Mesothelial cell of epicardium (in vitro differentiated cells): ENCODE data around the gene GLCE. TPM values are rescaled to one million over a fixed set of nuclear protein-coding genes. Genes with fewer than 3 reads are reported as not detected.

ENCODE experiments used
- DNase-seq, 2 experiments: peaks; one replicate each; pipeline ENCODE4 v3.0.0; 2021; ENCODE audit warnings: low spot score in 2 of 2; ENCODE audit not compliant: unreplicated experiment in 2 of 2
- H3K27ac Mint-ChIP-seq: 2 replicates; pipeline ENCODE4 v1.8.0; 2021; ENCODE audit warnings: mixed read lengths
- H3K27me3 Mint-ChIP-seq: 2 replicates; pipeline ENCODE4 v1.8.0; 2021; ENCODE audit warnings: low read depth, mixed read lengths
- H3K36me3 Mint-ChIP-seq: 2 replicates; pipeline ENCODE4 v1.8.0; 2021; ENCODE audit warnings: mixed read lengths
- H3K4me1 Mint-ChIP-seq: 2 replicates; pipeline ENCODE4 v1.8.0; 2021; ENCODE audit warnings: mixed read lengths
- H3K4me3 Mint-ChIP-seq: 2 replicates; pipeline ENCODE4 v1.8.0; 2021; ENCODE audit warnings: mild to moderate bottlenecking, moderate library complexity, mixed read lengths
- H3K9me3 Mint-ChIP-seq: 2 replicates; pipeline ENCODE4 v1.8.0; 2021; ENCODE audit warnings: mixed read lengths
- total RNA-seq: library from RNA; stranded (reverse); gene quantifications from 3 replicates; pipeline ENCODE4 v1.2.1, GENCODE V29; 2021
- TF ChIP-seq, protein P1 (sequence below): fragments of 200-600 bp; sonication (generic); IDR thresholded peaks from one replicate; pipeline ENCODE4 v1.5.0; 2021; ENCODE audit warnings: antibody characterized with exemption; ENCODE audit not compliant: unreplicated experiment

GLCE gene
- total RNA-seq, 1 donor from 2014 or later, result 22.0 TPM

DNA sequence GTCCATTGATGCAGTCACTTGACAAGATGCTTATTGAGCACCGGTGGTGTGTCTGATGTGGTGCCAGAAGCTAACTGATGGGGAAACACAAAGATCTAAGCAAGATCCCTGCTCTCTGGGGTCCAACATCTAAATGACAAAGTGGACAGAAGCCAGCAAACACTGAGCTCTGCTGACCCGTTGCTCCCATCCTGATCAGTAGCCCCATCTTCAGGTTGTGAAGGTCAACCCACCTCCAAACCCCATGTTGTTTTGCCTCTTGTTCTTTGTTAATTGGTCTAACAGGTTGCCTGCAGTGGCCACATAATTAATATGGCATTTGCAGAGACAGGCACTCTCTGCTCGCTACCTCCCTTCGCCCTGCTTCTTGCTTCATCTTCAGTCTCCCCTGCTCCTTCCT lies 21.5 kb upstream of the GLCE start:
- Mint-ChIP-seq H3K4me1 (peaks cover 7% of the 10 kb centered on the region), H3K27me3 (peaks cover 35% of the 10 kb centered on the region), H3K4me3 (no peak overlapping the region), H3K27ac (no peak overlapping the region), H3K9me3 (no peaks in the 10 kb centered on the region), H3K36me3 (no peaks in the 10 kb centered on the region)
- DNase-seq, result no peak
- TF ChIP-seq, protein P1, sequence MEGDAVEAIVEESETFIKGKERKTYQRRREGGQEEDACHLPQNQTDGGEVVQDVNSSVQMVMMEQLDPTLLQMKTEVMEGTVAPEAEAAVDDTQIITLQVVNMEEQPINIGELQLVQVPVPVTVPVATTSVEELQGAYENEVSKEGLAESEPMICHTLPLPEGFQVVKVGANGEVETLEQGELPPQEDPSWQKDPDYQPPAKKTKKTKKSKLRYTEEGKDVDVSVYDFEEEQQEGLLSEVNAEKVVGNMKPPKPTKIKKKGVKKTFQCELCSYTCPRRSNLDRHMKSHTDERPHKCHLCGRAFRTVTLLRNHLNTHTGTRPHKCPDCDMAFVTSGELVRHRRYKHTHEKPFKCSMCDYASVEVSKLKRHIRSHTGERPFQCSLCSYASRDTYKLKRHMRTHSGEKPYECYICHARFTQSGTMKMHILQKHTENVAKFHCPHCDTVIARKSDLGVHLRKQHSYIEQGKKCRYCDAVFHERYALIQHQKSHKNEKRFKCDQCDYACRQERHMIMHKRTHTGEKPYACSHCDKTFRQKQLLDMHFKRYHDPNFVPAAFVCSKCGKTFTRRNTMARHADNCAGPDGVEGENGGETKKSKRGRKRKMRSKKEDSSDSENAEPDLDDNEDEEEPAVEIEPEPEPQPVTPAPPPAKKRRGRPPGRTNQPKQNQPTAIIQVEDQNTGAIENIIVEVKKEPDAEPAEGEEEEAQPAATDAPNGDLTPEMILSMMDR, result no peak

DNA sequence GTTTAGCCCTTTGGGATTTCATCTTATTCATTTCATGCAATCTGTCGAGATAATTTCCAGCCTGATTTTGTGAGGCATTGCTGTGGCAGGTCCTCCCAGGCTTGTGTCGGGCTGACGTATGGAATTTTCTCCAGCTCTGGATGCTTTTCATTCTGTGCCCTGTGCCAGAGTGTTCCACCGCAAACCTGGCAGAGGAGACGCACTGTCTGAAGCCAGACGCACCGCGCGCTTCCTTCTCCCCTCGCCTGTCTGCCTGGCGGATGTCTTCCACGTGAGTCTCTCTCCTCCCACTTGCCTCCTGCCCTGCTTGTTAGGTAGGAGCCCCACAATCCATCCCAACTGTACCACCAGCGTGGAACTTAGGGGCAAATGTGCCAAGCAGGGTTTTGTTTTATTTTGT lies 20.1 kb upstream of the GLCE start:
- Mint-ChIP-seq H3K9me3 (no peaks in the 10 kb centered on the region), H3K4me3 (no peak overlapping the region), H3K4me1 (peaks cover 13% of the 10 kb centered on the region), H3K27ac (no peak overlapping the region), H3K27me3 (peaks cover 35% of the 10 kb centered on the region), H3K36me3 (no peaks in the 10 kb centered on the region)
- TF ChIP-seq, protein P1, result no peak
- no peak for DNase-seq

DNA sequence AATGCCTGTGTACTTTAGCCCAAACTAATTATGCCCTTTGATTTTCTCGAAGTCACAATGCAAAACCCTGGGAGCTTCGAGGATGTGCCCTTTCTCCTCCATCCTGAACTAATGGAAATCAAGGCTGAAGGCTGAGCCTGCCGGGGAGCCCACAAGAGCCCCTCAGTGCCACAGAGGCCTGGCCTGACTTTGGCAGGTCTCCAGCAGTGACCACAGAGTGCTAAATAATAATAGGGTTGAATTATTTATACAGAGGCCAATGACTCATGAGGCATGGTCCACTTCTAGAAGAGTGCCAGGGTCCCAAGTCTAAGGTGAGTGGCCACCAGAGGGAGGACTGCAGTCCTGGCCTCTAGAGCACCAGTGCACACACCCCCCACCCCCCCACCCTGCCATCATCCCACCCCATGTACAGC lies 19.1 kb upstream of the GLCE start:
- H3K27ac Mint-ChIP-seq, result no peak overlapping the region
- TF ChIP-seq, protein P1, result no peak
- no peak overlapping the region for H3K4me3 Mint-ChIP-seq
- peaks cover 23% of the 10 kb centered on the region for H3K4me1 Mint-ChIP-seq
- no peaks in the 10 kb centered on the region for H3K36me3 Mint-ChIP-seq
- no peaks in the 10 kb centered on the region for H3K9me3 Mint-ChIP-seq
- DNase-seq, result no peak
- H3K27me3 Mint-ChIP-seq, result peaks cover 35% of the 10 kb centered on the region

DNA sequence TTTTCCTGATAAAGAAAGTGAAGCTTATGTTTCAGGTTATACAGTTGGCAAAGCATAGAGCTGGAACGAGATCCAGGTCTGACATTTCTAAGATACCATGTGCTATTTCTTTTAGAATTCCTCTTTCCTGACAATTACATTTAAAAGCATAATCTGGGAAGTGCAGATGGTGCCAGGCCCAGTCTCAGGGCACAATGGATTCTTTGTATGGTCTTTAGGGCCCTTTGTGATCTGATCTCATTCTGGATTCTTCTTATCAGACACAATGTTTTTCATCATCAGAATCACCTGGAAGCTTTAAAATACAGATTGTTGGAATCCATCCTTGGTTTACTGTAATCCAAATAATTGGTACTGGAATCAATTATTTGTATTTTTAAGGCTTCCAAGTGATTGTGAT lies 18.6 kb upstream of the GLCE start:
- H3K27ac Mint-ChIP-seq, result no peak overlapping the region
- no peaks in the 10 kb centered on the region for H3K9me3 Mint-ChIP-seq
- no peak for DNase-seq
- no peak overlapping the region for H3K4me3 Mint-ChIP-seq
- peaks cover 23% of the 10 kb centered on the region for H3K4me1 Mint-ChIP-seq
- peaks cover 35% of the 10 kb centered on the region for H3K27me3 Mint-ChIP-seq
- H3K36me3 Mint-ChIP-seq, result no peaks in the 10 kb centered on the region
- TF ChIP-seq, protein P1, result no peak

DNA sequence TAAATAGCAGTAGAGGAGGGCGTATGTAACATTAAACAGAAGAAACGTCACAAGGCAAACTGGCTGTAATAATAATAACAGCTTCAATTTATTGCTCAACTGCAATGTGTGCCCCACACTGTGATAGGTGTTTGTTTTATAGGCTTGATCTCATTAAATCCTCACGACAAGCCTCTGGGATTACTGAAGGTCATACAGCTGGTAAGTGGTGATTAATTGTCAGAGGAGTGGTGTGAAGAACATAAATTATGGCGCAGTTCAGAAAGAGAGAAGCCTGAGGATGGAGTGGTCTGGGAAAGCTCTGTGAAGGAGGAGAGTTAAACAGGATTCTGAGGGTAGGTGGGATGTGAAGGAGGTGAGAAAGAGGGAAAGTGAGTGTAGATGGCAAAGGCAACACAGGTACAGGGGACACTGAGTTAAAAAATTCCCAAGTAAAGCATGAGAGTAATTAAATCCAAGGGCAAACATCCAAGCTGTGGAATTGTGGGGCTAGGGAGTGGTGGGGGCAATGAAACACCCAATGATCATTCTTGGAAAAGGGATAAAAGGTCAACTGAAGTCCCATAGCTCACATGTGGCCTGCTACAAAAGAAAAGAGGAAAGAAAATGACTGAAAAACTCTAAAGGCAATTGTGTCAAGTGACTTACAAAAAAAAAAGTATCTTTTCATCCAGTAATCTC lies 16.5 kb upstream of the GLCE start:
- H3K4me3 Mint-ChIP-seq, result no peak overlapping the region
- H3K4me1 Mint-ChIP-seq, result peaks cover 23% of the 10 kb centered on the region
- TF ChIP-seq, protein P1, result no peak
- H3K9me3 Mint-ChIP-seq, result no peaks in the 10 kb centered on the region
- H3K36me3 Mint-ChIP-seq, result no peaks in the 10 kb centered on the region
- DNase-seq, result no peak
- no peak overlapping the region for H3K27ac Mint-ChIP-seq
- H3K27me3 Mint-ChIP-seq, result peaks cover 25% of the 10 kb centered on the region
